Measurements from ENCODE around the gene STAT6.

Gene STAT6

DNA sequence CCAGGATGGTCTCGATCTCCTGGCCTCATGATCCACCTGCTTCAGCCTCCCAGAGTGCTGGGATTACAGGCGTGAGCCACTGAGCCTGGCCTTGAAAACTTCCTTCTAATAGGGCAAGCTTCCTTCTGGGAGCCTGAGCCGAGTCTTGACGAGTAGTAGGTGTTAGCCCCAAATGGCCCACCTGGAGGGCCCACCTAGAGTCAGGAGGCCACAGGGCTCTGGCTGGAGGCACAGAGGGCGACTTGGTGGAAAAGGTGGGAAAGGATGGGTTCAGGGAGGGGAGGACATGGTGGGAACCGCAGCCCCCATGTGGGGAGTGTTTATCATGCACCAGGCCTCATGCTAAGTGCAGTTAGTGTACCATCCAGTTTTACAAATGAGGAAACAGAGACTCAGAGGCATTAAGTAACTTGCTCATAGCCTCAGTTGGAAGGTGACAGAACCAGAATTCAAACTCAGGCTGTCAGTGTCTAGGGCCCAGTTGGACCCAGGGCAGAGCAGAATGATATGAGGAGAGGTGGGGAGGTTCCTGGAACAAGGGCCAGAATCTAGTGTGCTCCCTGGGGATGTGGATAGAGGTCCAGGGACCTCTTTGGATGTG lies 39.3 kb upstream of the STAT6 start:
- no peak for DNase-seq (ENCODE audit: low read depth)
- TF ChIP-seq, protein P1, sequence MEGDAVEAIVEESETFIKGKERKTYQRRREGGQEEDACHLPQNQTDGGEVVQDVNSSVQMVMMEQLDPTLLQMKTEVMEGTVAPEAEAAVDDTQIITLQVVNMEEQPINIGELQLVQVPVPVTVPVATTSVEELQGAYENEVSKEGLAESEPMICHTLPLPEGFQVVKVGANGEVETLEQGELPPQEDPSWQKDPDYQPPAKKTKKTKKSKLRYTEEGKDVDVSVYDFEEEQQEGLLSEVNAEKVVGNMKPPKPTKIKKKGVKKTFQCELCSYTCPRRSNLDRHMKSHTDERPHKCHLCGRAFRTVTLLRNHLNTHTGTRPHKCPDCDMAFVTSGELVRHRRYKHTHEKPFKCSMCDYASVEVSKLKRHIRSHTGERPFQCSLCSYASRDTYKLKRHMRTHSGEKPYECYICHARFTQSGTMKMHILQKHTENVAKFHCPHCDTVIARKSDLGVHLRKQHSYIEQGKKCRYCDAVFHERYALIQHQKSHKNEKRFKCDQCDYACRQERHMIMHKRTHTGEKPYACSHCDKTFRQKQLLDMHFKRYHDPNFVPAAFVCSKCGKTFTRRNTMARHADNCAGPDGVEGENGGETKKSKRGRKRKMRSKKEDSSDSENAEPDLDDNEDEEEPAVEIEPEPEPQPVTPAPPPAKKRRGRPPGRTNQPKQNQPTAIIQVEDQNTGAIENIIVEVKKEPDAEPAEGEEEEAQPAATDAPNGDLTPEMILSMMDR (conservative IDR thresholded peaks at IDR 0.05; ENCODE audit: low read length): no peak
- no peak overlapping the region for H3K4me3 ChIP-seq (ENCODE audit: low read length)

DNA sequence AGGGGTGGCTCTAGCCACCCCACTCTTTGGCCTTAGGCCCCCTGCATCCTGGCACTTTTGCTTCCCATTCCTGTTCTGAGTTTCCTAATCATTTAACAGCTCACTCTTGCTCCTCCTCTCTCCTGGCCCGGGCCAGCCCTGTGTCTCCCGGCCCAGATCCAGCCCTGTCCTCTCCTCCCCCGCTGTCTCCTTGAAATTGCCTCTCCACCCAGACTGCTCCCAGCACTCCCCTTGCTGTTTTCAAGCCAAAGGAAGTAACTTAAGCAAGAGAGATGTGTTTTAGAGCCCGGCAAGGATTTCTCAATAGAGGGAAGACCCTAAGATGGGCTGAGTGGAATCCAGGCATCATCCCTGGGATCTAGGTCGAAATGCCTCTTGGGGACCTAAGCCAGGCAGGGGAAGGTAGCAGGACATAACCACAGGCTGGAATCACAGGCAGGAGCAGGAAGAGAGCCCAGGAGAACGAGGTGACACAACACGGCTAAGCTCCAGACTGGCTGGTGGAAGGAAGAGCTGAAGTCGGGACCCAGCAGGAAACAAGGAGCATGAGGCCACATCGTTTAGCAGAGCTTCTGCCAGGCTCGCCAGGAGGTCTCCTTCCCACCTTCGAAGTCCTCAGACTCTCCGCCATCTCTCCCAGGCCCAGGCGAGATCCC lies 38.2 kb upstream of the STAT6 start:
- peak; percentile 90 for DNase-seq (ENCODE audit: low read depth)
- H3K4me3 ChIP-seq (ENCODE audit: low read length): peak overlapping the region; percentile 34
- TF ChIP-seq, protein P1 (conservative IDR thresholded peaks at IDR 0.05; ENCODE audit: low read length): no peak

DNA sequence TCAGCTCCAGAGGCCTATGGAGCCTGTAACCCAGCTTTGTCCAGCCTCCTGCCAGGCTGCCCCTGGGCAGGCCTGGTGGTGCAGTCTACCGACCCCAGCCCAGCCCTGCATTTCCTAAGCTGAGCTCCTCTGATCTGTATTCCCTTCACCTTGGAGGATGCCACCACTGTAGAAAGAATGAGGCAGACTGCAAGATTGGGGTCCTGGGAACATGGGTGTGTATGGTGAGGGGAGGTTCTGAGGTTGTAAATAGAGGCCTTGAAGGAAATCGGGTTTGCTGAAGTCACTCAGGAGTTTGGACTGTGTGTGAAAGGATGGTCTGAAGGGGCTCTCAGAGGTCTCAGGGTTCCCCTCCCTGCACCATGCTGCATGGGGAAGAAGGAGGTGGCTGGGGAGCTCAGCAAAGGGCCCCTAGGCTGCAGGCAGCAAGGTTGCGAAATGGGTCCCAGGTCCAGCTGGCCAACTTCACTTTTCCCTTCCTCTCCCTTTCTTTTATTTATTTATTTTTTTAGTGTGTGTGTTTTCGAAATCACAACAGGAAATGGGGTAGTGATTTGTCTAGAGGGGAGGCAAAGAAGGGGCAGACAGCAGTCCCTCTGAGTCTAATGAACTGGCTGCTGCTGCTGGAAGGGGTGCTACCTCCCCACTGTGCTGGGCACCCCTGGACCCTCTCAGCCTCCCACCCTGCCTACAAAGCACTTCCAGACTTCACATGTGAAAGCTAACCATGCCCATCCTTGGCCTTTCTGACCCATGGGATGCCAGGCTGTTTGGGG lies 37.5 kb upstream of the STAT6 start:
- TF ChIP-seq, protein P1 (conservative IDR thresholded peaks at IDR 0.05; ENCODE audit: low read length): no peak
- H3K4me3 ChIP-seq (ENCODE audit: low read length): peak overlapping the region; percentile 34; the same call in 1 of the 2 replicates
- DNase-seq (ENCODE audit: low read depth): peak; percentile 84

DNA sequence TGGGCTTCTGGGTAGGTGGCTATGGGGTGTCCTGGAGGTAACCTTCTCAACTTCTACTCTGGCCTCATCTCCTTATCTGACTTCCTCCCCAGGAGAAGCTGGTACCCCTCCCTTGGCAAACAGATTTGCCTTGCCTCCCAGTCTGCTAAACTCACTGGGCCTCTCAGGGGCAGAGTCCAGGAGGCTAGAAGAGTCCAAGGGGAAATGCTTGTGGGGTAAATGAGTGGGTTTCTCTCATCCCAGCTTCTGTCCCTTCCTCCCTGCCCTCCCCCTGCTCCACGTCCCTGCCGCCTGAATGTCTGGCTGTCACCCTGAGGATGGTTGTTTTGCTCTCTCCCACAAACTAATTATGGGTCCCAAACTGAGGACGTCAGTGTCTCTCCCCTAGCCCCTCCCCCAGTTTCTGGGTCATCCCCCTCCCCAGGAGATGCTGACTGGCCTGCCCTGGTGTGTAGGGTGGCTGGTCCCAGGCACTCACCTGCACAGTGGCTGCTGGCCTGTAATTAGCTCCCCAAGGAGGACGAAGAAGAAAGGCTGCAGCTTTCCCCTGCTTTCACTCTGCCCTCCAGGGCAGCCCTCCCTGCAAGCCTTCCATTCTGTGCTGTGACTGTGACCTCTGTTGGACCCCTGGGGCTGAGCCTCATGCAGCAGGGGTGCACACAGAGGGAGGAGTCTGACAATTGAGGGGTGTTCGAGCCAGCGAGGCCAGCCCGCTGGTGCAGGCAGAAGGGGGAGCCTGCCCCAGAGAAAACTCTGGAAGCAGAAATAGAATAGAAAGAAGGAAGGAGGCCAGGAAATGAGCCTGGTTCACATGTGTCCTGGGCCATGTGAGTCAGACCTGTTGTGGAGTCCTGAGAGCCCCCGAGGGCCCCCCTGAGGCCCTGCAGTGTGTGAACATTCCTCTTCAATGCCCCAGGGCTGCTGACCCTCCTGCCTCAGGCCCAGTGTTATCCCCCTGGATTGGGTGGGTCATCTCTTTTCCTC lies 36.1 kb upstream of the STAT6 start, which contains the start of gene LRP1-AS:
LRP1-AS (minus strand) TSS at position 659 of the 984 bp plus-strand sequence.
- TF ChIP-seq, protein P1 (conservative IDR thresholded peaks at IDR 0.05; ENCODE audit: low read length): no peak; the same call in 1 of the 2 replicates
- DNase-seq (ENCODE audit: low read depth): peak; percentile 72
- H3K4me3 ChIP-seq (ENCODE audit: low read length): no peak within 1 kb of the TSS

DNA sequence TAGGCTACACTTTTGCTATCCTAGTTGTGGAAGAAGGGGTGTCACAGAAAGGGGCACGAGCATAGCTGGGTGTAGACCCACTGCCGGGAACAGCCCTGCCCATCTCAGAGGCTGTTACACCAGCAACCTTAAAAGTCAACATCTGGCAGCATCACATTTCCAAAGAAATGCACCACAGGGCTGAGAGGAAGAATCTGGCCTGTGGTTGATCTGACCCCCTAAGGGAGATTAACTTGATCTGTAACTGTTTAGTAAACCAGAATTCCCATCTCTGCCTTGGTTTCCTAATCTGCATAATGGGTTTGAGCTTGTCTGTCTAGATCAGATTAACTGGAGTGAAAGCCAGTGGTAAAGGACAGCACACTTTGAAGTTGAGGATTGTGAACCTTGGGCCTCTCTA lies 34.9 kb upstream of the STAT6 start:
- DNase-seq (ENCODE audit: low read depth): peak; percentile 79
- TF ChIP-seq, protein P1 (conservative IDR thresholded peaks at IDR 0.05; ENCODE audit: low read length): no peak
- H3K4me3 ChIP-seq (ENCODE audit: low read length): no peak overlapping the region

DNA sequence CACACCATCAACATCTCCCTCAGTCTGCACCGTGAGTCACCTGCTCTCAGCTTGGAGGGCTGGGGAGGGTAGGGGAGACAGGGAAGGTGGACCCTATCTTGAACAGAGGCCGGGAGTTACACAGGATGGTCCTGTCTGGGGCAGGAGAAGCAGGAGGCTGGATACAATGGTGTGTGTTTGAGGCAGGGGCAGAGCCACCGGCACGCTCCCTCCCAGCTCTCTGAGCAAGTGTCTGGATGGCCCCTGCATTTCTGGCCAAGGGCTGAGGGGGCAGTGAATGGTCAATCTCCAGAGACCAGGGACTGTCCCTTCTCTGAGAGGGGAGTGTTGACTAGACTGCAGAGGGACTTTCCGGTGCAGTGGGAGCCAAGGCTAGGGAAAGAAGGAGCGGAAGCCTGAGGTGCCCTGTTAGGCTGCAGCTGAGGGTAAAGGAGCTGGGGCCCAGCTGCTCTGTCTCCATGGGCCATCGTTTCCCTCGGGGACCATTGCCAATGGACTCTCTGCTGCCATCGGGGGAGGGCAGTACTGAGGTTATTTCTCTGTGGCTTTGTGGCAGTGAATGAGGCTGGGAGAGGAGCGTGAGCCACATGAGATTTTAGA lies 34.4 kb upstream of the STAT6 start:
- TF ChIP-seq, protein P1 (conservative IDR thresholded peaks at IDR 0.05; ENCODE audit: low read length): peak; percentile 32
- no peak overlapping the region for H3K4me3 ChIP-seq (ENCODE audit: low read length)
- DNase-seq (ENCODE audit: low read depth): no peak
